Astrocyte of the cerebellum (primary cell): ENCODE data around the gene JUN.

Source experiments
- DNase-seq: peaks from one replicate; pipeline ENCODE4 v3.0.0-alpha.2; 2011; ENCODE audit warnings: low read depth
- H3K4me3 ChIP-seq: 2 replicates; pipeline ENCODE4 v1.5.1; 2011; ENCODE audit warnings: mild to moderate bottlenecking, low read depth, low read length, moderate library complexity
- in situ Hi-C: cut with HindIII; loops from 2 replicates; pipeline ENCODE4 v1.10.0; 2017; ENCODE audit warnings: low sequenced_read_pairs
- TF ChIP-seq, protein P1 (sequence below): IDR thresholded peaks from 2 replicates; pipeline ENCODE4 v1.5.1; 2012; ENCODE audit warnings: low read length, low read depth, moderate library complexity, mild to moderate bottlenecking; ENCODE audit errors: missing control alignments

Gene JUN

DNA sequence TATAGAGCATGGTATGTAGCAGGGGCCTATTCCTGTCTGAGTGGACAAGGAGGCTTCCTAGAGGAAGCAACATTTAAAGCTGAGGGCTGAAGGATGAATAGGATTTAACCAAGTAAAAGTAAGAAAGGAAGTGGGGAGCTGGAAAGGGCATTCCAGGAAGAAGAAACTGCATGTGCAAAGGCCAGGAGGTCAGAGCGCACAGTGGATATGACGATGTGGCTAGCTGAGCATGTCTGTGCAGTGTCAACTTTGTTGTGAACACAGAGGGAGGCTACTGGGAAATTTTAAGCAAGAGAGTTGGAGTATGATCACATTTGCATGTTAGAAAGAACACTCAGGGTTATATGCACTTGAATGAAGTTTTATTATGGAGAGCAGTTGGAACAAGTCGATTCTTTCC lies 28.6 kb upstream of the JUN start:
- TF ChIP-seq, protein P1, sequence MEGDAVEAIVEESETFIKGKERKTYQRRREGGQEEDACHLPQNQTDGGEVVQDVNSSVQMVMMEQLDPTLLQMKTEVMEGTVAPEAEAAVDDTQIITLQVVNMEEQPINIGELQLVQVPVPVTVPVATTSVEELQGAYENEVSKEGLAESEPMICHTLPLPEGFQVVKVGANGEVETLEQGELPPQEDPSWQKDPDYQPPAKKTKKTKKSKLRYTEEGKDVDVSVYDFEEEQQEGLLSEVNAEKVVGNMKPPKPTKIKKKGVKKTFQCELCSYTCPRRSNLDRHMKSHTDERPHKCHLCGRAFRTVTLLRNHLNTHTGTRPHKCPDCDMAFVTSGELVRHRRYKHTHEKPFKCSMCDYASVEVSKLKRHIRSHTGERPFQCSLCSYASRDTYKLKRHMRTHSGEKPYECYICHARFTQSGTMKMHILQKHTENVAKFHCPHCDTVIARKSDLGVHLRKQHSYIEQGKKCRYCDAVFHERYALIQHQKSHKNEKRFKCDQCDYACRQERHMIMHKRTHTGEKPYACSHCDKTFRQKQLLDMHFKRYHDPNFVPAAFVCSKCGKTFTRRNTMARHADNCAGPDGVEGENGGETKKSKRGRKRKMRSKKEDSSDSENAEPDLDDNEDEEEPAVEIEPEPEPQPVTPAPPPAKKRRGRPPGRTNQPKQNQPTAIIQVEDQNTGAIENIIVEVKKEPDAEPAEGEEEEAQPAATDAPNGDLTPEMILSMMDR = no peak
- in situ Hi-C loops = no loop called here
- H3K4me3 ChIP-seq = no peak overlapping the region

DNA sequence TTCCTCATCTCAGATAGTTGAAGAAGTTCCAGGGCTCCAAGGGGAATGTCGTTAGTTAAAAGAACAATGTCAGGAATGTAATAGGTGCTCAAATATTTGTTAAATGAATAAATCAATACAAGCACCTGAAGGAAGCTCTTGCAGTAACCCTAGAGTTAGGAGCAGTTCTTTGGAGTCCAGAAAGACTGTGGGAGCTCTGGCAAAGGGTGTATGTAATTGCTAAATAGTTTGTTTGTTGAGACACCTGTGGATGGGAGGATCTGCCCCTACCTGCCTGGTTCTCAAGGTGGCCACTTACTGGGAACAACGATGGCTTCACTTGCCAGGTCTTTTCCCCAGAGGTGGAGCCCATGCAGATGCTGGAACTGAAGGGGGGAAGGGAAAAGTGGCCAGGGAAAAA lies 27.5 kb upstream of the JUN start:
- no peak overlapping the region for H3K4me3 ChIP-seq
- in situ Hi-C loops = no loop called here
- no peak for DNase-seq
- TF ChIP-seq, protein P1 = no peak

More for the DNA sequence above, 28.6 kb upstream of the JUN start:
- no peak for DNase-seq

DNA sequence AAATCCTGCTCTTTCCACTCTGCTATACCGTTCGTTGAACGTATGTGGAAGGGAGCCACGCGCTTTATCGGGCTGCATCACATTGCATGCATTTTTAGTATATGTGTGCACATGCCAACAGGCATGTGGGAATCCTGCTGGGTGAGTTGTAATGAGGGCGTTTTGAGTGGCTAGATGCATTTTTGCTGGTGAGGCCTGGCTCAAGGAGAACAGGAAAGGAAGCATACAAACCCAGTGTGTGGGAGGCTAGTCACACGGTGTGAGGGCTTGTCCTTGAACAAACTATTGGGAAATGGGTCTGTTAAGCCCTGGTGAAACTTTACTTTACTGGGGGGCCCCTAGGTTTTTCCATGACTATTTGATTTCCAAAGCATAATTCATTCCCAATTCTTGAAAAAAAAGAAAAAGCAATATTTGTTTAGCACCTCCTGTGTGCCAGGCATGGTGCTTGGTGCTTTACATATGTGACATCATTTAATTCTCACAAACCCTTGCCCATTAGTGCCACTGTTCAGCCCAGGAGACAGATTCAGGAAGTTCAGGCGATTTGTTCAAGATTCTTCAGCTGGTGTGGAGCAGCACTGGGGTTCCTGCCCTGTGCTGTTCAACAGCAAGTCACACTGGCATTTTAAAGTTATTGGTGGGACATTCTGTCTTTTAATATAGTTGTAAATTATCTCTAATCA lies 25.6 kb upstream of the JUN start:
- in situ Hi-C loops = no loop called here
- no peak overlapping the region for H3K4me3 ChIP-seq
- DNase-seq = no peak
- TF ChIP-seq, protein P1 = no peak

DNA sequence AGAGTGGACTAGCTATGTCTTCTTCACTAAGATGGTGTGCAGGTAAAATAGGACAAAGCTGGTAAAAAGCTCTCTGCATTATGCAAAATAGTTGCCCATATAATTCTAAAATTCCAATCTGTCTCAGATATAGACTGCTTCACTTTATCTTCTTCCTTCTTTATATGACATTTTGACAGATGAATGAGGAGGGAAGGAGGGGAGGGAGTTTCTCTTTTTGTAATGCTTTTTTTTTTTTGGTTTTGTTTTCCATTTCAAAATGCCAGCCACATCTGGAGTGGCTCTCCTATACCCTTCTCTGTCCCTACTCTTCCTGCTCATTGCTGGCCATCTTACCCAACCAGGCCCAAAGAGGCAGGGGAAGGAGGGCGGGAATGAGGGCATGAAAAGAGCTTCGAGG lies 24.2 kb upstream of the JUN start:
- in situ Hi-C loops = no loop called here
- DNase-seq = no peak
- no peak overlapping the region for H3K4me3 ChIP-seq
- TF ChIP-seq, protein P1 = no peak

DNA sequence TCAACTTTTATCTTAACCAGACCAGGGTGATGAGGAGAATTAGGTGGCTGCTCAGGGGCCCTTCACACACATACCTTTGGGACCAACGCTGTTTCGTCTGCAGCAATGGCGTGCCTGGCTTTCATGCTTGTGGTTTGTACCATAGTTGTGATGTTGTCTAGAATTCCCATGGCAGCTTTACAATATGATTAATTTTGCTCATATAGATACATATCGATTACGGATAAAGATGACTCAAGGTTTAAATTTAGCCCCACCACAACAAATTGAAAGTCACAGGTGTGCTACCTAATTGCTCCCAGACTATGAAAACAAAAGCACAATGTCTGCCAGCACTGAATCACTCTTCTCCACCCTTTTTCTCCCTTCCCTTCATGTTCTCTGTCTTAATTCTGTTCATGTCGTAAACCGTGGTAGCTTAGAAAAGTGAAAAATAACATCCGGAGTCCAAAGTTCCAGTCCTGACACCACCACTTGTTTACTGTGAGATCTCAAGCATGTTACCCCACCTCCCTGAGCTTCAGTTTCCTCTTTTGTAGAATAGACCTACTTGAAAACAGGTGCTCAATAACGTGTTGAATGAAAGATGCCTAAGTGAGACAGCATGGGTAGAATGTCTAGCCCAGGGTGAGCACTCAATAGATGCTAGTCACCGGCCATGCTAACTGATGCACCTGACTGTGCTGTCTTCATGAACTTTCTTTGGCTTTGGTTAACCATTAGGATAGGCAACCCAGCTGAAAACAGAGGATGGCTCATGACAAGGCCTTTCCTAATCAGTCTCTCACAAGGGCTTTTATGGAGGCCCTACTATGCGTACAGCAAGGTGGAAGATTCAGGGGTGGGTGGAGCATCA lies 22.1 kb upstream of the JUN start:
- in situ Hi-C loops = no loop called here
- TF ChIP-seq, protein P1 = no peak
- H3K4me3 ChIP-seq = no peak overlapping the region
- no peak for DNase-seq

DNA sequence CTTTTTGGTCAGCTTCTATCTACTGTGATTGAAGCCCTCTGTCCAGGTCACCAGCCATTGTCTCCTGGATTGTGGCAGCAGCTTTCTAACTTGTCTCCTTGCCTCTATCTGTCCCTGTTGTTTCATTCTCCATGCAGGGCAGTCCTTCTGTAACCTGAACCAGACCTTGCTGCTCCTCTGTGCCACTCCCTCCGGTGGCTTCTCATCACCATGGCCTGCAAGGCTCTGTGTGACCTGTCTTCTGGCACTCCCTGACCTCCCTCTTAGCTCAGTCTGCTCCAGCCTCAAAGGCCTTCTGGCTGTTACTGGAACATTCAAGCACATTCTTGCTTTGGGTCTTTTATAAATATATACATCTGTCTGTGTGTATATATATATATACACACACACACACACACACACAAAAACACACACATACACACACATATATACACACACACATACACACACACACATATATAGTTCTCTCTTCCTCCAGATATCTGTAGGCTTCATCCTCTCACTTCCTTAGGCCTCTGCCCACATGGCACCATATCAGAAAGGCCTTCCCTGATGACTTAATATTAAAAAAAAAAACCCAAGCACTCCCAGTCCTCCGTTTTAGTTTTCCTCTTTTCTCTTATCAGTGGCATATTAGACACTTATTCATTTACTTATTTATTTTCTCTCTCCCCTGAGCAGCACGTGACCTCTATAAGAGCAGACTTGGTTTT lies 21.2 kb upstream of the JUN start:
- TF ChIP-seq, protein P1 = no peak
- H3K4me3 ChIP-seq = no peak overlapping the region
- DNase-seq = no peak
- in situ Hi-C loops = no loop called here
